ENCODE measurements around the gene CCDC194.
A peak's percentile ranks its signal among the peaks of the same experiment; 100 is the strongest.

- TF ChIP-seq CTCF (IDR thresholded peaks at IDR 0.05): no peak
- no peak for TF ChIP-seq POLR2A (IDR thresholded peaks at IDR 0.05)
- peak in 2 of 3 donors; percentile 48 to 57 for TF ChIP-seq POLR2AphosphoS5 (IDR thresholded peaks at IDR 0.05)
Measured at GRCh38 chr19:17376935-17377600, 16.9 kb downstream of the CCDC194 start, which contains the start of gene PLVAP.

Measured in stomach (tissue), 4 donors.